CD4-positive, alpha-beta T cell treated with Interleukin-17A for 1 hour (primary cell): ENCODE data around the gene GRK6.
"Not testable (repeated sequence)": the region's sequence is repeated elsewhere in the genome, so short reads cannot be mapped to it uniquely, and the experiment has no call there.

Source experiments
- DNase-seq: peaks from one replicate; pipeline ENCODE4 v3.0.0-alpha.2; 2020

The GRK6 gene

DNA sequence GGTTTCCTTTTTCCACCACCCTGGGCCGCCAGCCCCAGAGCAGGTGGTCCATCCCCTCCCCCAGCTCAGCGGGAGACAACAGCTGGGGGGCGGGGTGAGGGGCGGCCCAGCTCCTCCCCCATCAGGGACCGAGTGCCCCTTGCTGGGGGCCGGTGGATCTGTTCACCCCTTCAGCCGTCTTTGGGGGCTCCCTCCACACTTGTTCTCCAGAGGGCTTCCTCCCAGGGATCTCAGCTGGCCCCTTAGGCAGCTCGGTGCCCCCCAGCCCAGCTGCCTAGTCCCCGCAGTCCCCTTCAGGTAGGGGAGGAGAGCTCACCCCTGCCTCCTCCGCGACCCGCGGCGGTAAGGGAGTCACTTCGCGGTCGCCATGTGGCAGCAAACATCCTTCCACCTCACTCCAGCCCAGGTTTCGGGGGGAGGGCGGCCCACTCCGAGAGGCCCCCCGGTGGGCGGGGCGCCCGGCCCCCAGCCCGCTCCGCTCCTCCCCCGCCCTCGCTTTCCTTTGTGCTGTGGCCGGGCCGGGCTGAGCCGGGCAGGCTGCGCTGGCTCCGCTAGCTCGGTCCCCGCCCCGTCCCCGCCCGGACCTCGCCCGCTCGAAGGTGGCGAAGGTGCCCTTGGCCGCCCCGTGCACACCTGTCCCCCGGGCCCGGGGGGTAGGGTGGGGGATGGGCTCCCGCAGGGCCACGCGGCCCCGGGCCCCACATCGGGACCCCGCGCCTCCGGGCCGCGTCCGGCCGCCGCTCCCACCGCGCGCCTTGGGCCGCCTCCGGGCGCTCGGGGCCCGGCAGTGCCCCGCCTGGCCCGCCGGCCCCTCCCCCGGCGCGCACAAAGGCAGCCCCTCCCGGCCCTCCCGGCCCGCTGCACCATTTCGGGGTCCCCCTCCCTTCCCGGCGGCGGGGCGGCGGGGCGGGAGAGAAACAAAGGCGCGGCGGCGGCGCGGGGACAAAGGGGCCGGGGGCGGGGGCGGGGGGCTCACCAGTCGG is 46.3 kb downstream of the GRK6 start:
- DNase-seq, result peak; percentile 67

DNA sequence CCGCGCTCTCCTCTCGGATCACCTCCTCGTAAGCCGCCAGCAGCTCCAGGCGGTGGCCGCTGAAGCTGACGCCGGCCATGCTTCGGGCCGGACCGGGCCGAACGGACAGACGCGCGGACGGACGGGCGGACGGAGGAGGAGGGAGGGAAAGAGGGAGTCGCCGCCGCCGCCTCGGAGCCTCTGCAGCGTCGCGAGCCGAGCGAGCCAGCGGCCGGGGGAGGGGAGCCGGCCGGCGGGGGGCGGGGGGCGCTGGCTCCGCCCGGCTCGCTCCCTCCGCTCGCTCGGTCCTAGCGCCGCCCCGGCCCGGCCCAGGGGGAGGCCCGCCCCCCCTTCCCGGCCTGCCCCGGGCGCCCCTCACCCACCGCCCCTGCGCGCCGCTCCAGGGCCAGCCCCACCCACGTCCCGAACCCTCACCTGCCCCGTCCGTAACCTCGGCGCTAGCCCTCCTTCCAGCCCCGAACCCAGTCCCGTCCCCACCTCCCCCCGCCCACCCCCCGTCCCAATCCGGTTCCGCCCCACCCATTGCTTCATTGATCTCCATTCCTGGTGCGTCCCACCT is 47.0 kb downstream of the GRK6 start, which contains the start of gene DBN1:
TSS of gene DBN1 (minus strand) at position 192 of the 559 bp plus-strand sequence. CDS start at position 79, 113 bp downstream.
- no peak for DNase-seq

DNA sequence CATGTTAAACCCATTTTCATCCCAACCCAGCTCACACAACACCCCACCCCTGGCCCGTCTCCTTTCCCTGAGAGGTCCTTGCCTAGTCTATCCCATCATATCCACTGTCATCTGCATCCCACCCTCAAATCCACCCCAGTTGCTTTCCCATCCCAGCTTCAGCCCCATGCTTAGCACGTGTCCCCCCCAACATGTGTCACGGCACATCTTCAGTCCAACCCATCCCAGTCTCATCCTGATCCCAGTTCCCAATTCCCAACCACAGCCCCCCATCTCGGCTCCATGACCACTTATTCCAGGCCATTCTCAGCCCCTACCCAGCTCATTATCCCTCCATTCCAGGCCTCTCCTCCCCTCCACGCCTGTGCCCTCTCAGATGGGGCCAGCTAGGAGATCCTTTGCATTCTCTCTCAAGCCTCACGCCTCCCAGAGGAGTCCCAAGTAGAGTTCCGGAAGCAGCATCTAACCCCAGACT is 47.6 kb downstream of the GRK6 start:
- DNase-seq, result no peak

DNA sequence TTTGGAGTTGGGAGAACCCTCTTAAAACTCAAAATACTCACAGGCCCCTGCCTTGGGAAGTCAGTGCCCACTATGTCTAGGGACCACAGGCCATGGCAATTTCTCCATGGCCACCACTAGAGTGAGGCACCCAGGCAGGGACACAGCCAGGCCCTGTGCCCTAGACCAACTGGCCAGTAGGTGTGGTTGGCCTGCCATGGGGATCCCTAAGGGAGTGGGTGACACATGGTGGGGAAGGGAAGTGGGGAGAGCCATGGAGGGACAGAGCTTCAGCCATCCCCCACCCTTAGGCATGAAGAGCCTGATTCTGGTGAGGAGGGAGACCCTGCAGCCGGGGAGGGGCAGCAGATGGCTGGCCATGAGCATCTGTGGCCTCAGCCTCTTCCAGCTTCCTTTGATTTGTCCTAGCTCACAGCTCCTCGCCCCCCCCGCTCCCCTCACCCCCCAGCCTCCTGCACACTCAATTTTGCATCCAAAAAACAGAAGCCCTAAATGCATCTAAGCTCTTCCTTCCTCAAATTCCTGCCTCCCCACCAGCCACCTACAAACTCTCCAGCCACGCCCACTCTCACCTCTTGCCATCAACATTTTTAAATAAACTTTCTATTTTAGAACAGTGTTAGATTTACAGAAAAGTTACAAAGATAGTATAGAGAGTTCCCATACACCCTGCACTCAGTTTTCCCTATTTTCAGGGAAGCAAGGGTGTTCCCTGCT is 48.5 kb downstream of the GRK6 start:
- DNase-seq, result no peak

DNA sequence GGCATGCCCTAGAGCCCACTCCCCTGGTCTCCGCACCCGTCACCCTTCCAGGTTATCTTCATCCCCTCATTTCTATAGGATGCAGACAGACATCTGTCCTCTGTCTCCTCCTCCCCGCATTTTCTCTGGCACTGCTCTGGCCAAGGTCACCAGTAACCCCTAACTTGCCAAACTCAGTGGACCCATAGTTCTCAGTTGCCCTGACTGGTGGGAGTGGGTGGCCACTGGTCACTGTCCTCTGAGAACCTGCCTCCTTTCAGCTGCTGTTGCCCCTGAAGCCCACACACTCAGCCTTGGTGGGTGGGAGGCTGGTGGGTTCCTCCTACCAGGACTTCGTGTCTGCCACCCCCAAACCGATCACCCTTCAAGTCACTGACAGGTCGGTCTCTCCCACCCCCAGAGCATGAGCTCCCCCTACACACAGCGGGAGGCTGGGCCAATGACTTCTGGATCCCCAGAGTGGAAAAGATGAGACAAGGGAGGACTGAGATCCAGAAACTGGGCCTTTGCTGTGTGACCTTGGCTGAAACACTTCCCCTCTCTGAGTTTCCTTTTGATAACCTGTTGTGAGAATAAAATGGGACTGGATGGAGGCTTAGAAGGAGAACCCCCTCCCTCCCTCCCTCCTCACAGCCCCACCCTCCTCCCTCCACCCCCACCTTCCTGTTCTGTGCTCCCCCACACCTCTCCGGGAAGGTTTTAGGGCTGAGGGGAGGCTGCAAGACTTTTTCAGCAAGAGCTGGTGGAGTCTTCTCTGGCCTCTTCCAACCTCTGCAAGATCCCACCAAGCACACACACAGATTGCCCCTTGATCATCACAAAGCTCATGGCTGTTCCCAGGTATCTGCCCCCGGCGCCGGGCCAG is 49.3 kb downstream of the GRK6 start:
- DNase-seq, result no peak

DNA sequence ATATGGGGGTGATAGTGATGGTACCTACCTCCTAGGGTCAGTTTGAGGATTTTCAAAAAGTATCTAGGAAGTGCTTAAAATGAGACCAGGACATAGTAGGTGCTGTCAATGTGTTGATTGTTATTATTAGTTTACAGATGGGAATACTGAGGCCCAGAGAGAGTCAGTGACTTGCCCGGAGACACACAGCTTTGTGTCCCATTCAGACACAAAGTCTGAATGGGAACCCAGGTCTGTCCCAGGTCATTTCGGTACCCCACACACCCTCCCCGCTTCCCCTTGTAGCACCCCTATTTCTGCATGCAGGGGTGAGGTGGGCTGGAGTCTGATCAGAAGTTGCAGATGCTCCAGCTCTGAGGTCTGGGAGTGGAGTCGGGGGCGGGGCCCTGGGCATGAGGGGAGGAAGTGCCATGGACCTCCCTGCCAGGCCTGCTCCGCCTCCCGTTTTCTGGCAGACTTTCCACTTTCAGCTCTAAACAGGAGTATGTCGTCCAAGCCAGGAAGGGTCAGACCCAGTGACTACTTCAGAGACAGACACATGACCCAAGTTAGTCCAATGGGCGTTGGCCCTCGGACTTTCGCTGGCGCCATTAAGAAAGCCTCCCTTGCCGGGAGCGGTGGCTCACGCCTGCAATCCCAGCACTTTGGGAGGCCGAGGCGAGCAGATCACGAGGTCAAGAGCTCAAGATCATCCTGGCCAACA is 50.2 kb downstream of the GRK6 start:
- no peak for DNase-seq

DNA sequence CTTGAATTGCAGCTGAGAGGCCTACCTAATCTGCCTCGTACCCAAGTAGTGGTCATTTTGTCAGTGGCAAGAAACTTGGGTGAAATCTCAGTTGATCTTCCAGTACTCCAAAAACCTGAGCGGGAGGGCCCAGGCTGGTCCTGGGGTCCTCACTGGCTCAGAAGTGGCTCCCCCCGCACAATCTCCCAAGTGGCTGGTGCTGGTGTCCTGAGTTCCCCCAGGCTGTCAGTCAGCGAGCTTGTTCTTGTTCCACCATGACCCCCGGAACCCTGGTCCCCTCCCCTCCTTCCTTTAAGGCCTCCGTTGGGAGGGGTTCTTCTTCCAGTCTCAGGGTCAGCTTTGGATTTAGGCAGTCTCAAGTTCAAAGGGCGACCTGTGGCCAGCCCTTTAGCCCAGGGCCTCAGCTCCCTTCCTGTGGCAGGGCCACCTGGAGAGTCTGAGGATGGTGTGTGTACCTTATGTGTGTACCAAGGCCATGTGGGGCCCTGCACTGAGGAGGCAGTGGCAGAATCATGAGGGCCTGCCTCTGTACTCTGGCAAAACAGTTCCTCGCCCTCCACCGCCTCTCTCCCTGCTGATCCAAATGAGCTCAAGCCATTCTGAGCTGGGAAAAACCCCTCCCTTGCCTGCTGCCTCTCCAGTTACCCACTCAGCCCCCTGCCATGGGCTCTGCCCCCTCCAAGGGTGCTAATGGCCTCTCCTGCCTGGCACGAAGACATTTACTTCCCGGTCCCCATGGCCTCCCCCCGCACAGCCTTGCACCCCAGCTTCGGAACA is 51.4 kb downstream of the GRK6 start:
- DNase-seq, result no peak

DNA sequence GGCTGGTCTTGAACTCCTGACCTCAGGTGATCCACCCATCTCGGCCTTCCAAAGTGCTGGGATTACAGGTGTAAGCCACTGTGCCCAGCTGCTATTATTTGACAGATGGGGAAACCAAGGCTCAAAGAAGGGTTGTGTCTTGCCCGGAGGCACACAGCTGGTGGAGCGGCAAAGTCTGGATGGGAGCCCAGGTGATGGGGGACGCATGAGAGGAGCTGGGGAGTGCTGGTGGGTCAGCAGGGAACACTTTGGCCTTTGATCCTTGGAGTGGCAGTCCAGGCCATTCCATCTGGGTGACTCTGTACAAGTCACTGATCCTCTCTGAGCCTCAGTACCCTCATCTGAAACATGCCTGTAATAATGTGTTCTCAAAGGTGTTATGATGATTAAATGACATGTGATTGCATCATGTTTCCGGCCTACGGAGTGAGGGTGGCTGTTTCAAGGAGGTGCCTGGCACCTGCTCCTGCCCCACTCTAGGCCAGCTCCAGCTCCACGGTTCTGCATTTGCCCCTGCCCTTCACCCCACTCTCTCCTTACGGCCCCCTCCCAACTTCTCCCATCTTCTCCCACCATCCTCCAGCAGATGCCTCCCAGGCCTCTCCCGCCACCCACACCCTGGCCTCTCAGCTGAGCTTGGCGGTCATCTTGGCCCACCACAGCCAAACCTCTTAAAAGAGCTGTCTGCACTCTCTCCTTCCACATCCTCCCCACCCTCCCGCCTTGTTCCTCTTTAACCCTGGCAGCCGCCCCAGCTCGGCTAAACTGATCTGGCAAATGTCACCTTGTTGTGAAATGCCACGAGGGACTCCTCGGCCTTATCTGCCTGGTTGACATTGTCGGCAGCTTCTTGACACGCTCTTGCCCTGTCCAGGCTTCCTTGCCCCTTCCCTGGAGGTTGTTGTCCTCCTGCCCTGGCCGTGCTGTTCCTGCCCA is 52.5 kb downstream of the GRK6 start:
- DNase-seq, result no peak

DNA sequence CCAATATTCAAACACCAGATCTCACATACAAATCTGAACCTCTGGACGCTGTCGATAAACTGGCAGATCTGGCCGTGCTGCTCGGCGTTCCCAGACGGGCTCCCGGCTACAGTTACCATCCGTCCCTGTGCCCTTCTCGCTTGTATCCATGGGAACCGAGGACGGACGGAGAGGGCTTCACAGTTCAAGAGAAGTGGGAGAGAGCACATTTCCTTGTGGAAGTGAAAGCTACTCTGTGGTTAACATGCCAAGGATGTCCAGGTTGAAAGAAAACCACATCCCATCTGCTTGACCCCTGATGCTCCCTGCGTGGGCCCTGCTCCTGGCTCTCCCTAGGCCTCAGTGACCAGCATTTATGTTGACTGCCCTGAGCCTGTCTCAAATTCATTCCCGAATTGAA is 53.3 kb downstream of the GRK6 start:
- DNase-seq, result no peak

DNA sequence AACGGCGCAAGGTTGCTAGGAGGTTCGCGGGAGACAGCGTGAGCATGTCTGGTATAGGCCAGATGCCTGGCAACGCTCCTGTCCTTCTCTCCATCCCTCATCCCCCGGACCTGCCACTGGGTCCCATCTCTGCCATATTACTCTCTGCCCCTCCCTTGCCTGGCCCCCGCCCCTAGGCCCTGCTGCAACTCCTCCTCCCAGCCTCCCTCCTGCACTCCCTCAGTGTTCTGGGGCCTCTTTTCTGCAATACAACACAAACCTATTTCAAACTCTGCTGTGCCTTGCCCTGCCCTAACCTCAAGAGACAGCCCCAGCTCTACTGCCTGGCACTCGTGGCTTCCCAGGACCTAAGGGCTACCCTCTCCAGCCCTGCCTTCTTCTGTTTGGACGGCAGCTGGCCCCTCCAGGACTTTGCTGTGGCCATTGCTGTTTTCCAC is 55.9 kb downstream of the GRK6 start:
- no peak for DNase-seq

DNA sequence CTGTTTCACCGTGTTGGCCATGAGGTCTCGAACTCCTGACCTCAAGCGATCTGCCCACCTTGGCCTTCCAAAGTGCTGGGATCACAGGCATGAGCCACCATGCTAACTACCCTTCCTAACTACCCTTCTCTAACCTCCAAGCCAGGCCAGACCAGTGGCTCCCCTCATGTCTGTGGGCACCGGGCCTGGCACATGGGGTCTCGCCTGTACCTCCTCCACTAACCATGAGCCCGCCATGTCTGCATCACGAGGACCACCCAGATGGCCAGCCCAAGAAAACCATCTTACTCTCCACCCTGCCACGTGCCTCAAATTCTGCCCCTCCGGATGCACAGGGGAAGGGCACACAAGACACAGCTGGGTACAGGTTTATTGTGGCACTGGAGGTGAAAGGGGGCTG is 56.6 kb downstream of the GRK6 start:
- DNase-seq, result no peak

DNA sequence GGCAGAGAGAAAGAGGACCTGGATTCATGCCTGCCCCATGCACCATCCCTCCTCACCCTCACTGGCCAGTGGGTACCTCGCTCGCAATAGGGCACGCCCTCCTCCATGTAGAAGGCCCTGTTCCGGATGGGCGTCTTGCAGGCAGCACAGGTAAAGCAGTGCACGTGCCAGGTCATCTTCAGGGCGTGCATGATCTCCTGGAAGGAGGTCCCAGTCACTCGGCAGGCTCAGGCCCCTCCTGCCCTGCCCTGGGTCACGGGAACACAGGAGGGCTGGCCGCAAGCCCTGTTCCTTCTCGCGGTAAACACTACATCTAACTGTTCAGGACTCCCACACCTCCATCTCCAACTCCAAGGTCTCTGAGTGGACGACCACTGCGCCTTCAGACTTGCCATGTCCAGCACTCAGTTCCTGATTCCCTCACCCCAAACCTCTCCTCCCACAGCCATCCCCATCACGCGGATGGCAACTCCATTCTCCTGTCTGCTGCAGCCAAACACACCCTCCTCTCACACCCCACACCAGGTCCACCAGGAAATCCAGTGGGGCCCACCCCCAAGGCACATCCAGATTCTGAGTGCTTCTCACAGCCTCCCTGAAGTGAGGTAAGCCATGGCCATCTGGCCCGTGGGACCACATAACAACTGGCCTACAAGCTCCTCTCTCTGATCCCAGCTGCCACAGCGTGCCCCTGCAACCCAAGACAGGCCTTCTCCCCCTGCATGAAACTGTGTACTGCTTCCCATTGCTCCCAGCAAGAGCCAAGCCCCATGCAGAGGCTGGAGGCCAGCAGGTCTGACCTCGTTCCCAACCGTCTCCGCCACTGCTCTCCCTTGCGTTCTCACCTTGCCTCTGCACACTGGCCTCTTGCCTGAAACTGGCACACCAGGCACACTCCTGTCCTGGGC is 57.8 kb downstream of the GRK6 start:
- no peak for DNase-seq

DNA sequence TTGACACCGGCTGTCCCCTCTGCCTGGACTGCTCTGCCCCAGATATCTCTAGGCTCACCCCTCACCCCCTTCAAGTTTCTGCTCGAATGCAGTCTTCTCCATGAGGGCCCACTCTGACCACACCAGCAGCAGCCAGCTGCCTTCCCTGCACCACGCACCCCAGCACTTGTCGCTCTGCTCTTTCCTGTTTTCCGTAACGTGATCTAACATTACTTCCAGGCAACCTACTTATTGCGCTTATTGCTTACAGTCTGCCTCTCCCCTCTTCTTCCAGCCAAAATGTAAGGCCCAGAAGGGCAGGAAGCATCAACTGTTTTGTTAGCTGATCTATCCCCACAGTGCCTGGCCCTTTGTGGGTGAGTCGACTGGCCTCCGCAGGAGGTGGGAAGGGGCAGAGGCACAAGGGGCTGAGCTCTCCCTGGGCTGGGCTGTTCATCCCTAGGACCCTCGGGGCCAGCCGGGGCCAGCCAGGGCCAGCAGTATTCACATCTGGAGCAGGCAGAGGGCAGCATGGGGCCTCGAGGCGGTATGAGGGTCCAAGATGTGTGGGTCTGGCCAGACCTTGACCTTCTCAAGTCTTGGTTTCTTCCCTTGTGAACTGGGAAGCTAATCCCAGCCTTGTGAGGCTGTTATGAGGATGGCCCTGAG is 58.5 kb downstream of the GRK6 start:
- DNase-seq, result no peak

DNA sequence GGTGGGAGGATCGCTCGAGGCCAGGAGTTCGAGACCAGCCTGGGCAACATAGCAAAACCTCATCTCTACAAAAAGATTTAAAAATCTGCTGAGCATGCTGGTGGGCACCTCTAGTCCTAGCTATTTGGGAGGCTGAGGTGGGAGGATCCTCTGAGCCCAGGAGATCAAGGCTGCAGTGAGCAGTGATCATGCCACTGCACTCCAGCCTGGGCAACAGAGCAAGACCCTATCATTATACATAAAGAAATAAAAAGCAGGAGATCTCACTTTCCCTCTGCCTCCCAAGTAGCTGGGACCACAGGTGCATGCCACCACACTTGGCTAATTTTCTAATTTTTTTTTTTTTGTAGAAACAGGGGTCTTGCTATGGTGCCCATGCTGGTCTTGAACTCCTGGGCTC is 59.3 kb downstream of the GRK6 start:
- not testable (repeated sequence) for DNase-seq

DNA sequence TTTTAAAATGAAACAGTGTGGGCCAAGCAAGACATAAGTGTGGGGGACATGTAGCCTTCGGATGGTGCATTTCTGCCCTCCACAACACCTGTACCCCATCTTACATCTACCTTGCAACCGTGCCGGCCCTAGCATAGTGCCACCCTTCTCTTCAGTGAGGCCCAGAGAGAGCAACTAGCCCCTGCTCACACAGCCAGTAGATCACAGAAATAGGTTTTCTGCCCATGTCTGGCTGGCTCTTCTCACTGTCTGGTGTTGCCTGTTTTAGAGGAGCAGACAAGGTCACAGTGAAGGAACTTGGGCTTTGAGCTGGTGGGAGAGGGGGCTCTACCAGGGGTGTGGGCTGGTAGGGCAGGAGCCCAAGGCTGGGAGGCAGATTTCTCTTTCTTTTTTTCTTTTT is 59.8 kb downstream of the GRK6 start:
- DNase-seq, result no peak

DNA sequence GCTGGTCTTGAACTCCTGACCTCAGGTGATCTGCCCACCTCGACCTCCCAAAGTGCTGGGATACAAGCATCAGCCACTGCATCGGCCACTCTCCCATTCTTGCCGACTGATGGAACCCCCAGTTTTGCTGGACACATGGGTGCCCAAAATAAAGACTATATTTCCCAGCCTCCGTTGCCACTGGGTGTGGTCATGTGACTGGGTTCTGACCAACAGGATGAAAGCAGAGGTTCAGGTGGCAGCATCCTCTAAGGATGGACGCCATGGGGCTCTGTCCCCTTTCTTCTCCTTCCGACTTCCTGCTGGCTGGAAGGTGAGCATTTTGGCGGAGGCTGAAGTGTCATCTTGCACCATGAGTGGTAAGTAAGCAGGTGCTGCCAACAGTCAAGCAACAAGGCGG is 60.7 kb downstream of the GRK6 start:
- DNase-seq, result no peak

DNA sequence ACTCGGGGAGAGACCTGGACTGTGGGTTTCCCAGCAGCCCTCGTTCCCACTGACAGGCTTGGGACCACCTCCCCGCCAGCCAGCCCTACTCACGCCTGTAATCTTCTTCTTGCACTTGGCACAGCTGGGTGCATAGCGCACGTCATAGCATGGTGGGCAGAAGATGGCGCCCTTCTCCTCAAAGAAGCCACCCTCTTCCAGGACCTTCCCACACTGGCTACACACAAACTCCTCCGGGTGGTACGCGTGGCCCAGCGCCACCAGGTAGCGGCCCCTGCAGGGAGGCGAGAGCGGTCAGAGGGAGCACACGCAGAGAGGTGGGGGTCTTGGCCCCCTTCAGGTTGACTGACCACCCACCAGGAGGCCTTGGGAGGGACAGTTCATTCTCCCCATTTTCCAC is 61.5 kb downstream of the GRK6 start:
- DNase-seq, result no peak

DNA sequence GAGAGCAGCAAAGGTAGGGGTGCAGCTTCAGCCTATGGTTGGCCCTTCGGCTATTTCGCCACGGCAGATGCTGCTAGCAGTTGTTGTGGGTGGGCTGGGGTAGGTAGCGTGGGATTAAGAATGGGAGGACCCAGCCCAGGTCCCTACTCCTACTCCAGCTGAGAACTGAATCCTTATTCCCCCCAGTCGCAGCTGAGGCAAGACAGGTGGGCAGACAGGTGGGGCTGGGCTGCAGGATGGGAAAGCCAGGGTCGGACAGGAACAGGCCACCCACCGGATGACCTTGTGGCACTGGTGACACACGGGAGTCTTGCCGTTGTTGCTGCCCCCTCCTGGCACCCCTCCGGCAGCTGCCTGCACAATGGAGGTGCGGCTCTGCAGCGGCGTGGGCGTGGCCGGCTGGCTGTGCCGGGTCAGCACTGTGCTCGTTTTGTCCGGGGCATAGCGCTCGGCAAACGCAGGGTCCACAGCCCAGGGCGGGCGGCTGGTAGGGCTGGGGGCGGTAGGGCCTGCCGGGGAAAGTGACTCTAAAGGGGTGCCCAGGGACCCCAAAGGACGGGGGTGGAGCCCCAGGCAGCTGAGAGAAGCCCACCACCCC is 62.7 kb downstream of the GRK6 start:
- DNase-seq, result no peak
